ENCODE results near the gene NRAS.
A peak's percentile ranks its signal among the peaks of the same experiment; 100 is the strongest.

The NRAS gene

GRCh38 chr1:114741963-114742746, 25.6 kb upstream of the NRAS start:
- Mint-ChIP-seq H3K4me3 (no peak overlapping the region), H3K9me3 (no peaks in the 10 kb centered on the region), H3K27ac (no peak overlapping the region), H3K36me3 (peaks cover 100% of the 10 kb centered on the region), H3K4me1 (peaks cover 52% of the 10 kb centered on the region)
- DNase-seq (ENCODE audit: low spot score in 2 of 2) (no peak), ATAC-seq (no peak)

GRCh38 chr1:114740331-114740730, 23.8 kb upstream of the NRAS start:
- Mint-ChIP-seq H3K9me3 (no peaks in the 10 kb centered on the region), H3K4me3 (no peak overlapping the region), H3K4me1 (peaks cover 42% of the 10 kb centered on the region), H3K27ac (no peak overlapping the region), H3K36me3 (peaks cover 100% of the 10 kb centered on the region)
- DNase-seq (ENCODE audit: low spot score in 2 of 2) (no peak), ATAC-seq (no peak)

DNA sequence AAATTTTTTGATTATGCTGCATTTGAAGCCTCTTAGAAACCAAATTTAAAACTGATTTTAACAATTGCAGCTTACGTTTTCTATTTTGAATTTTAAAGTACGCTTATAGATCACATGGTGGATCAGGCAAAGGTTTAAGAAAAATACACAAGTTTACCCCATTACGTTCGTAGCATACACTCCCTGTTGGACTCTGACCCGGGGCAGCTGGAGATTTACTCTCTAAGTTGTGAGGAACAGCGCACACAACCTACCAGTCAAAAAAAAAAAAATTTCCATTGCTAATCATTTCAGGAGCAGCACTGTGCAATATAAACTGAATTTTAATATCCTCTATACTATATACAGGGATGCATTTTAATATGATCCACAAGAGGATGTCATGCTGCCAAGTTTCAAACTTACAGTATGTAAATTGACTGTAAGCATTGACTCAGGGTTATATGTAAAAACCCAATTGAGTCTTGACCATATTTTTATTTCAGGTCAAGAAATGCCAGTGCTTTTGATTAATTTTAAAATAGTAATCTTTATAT, 20.8 kb upstream of the NRAS start:
- Mint-ChIP-seq H3K9me3 (no peaks in the 10 kb centered on the region), H3K36me3 (peaks cover 100% of the 10 kb centered on the region), H3K27ac (no peak overlapping the region), H3K4me3 (no peak overlapping the region), H3K4me1 (peaks cover 22% of the 10 kb centered on the region)
- DNase-seq (ENCODE audit: low spot score in 2 of 2) (no peak), ATAC-seq (no peak)

DNA sequence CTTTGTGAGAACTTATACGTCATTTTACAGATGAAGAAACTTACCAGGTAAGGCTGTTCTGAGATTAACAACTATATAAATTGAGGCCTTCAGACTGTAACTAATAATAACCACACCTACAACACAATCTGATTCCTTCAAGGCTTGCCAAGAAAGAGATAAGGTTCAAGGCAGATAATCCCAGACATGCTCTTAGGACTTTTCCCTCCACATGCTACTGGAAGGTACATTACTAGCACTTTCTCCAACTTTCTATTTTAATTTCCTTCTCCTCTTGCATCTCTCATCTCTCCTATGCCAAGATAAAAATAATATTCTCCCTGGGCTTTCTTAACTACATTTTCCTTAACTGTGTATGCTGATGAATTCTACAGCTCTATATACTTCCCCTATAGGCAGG, 18.9 kb upstream of the NRAS start:
- Mint-ChIP-seq H3K9me3 (no peaks in the 10 kb centered on the region), H3K4me1 (peaks cover 8% of the 10 kb centered on the region)

DNA sequence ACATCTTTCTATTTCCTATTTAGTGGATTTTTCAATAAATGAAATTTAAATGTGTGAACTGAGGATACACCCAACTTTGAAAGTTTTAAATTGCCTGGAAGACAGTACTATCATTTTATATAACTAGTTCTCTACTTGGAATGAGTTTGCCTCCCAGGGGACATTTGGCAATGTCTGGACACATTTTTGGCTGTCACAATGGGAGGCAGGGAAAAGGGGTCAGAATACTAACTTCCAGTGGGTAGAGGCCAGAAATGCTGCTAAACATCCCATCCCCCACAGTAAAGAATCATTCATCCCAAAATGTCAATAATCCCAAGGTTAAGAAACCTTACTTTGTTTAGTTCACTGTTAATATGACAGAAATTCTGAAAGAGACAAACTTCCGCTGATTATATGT, 13.2 kb upstream of the NRAS start:
- Mint-ChIP-seq H3K4me3 (no peak overlapping the region), H3K9me3 (no peaks in the 10 kb centered on the region), H3K27ac (no peak overlapping the region), H3K36me3 (peaks cover 100% of the 10 kb centered on the region), H3K4me1 (no peaks in the 10 kb centered on the region)
- no peak for ATAC-seq
- DNase-seq (ENCODE audit: low spot score in 2 of 2) = no peak

More for the DNA sequence above, 18.9 kb upstream of the NRAS start:
- Mint-ChIP-seq H3K27ac (no peak overlapping the region), H3K4me3 (no peak overlapping the region), H3K36me3 (peaks cover 100% of the 10 kb centered on the region)
- ATAC-seq (no peak), DNase-seq (ENCODE audit: low spot score in 2 of 2) (no peak)

GRCh38 chr1:114728553-114728952, 12.0 kb upstream of the NRAS start:
- peaks cover 8% of the 10 kb centered on the region for H3K4me1 Mint-ChIP-seq
- DNase-seq (ENCODE audit: low spot score in 2 of 2) (no peak), ATAC-seq (no peak)
- no peak overlapping the region for H3K27ac Mint-ChIP-seq
- H3K4me3 Mint-ChIP-seq = no peak overlapping the region
- no peaks in the 10 kb centered on the region for H3K9me3 Mint-ChIP-seq
- peaks cover 100% of the 10 kb centered on the region for H3K36me3 Mint-ChIP-seq

GRCh38 chr1:114725230-114725629, 8.7 kb upstream of the NRAS start:
- no peak for DNase-seq (ENCODE audit: low spot score in 2 of 2)
- Mint-ChIP-seq H3K4me1 (peaks cover 8% of the 10 kb centered on the region), H3K36me3 (peaks cover 100% of the 10 kb centered on the region), H3K9me3 (no peaks in the 10 kb centered on the region), H3K4me3 (no peak overlapping the region), H3K27ac (peak overlapping the region; percentile 85)
- no peak for ATAC-seq

- no peak for DNase-seq (ENCODE audit: low spot score in 2 of 2)
- H3K36me3 Mint-ChIP-seq = peaks cover 100% of the 10 kb centered on the region
- H3K4me3 Mint-ChIP-seq = no peak overlapping the region
- peak overlapping the region; percentile 85 for H3K27ac Mint-ChIP-seq
- H3K9me3 Mint-ChIP-seq = no peaks in the 10 kb centered on the region
- peaks cover 13% of the 10 kb centered on the region for H3K4me1 Mint-ChIP-seq
- no peak for ATAC-seq
Observed at GRCh38 chr1:114723915-114724314, 7.3 kb upstream of the NRAS start.

- Mint-ChIP-seq H3K27ac (peak overlapping the region; percentile 85), H3K36me3 (peaks cover 100% of the 10 kb centered on the region), H3K4me3 (no peak overlapping the region), H3K9me3 (no peaks in the 10 kb centered on the region), H3K4me1 (peaks cover 16% of the 10 kb centered on the region)
- ATAC-seq (peak; percentile 58), DNase-seq (ENCODE audit: low spot score in 2 of 2) (no peak)
Observed at GRCh38 chr1:114723457-114723856, 6.9 kb upstream of the NRAS start.

- Mint-ChIP-seq H3K9me3 (no peaks in the 10 kb centered on the region), H3K36me3 (peaks cover 100% of the 10 kb centered on the region), H3K4me3 (no peak overlapping the region), H3K4me1 (peaks cover 21% of the 10 kb centered on the region), H3K27ac (peak overlapping the region; percentile 56)
- no peak for DNase-seq (ENCODE audit: low spot score in 2 of 2)
- no peak for ATAC-seq
Observed at GRCh38 chr1:114720492-114720891, 3.9 kb upstream of the NRAS start.

DNA sequence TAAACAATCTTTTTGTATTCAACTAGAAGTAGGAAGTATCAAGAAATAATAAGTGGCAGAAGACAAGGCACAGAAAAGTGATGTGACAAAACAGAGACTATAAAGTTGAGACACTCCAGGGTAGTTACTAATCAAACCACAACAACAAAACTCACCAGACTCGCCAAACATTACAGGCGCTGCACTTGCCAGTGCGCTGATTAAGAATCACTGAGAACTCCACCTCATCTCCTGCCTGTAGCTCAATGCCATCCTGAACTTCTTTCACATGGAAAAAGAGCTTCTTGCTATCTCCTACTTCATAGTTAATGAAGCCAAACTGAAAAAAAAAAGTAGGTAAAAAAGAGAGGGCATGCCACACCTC, 2.8 kb upstream of the NRAS start:
- ATAC-seq (no peak), DNase-seq (ENCODE audit: low spot score in 2 of 2) (no peak)
- no peaks in the 10 kb centered on the region for H3K9me3 Mint-ChIP-seq
- peak overlapping the region; percentile 56 for H3K27ac Mint-ChIP-seq
- no peak overlapping the region for H3K4me3 Mint-ChIP-seq
- peaks cover 97% of the 10 kb centered on the region for H3K36me3 Mint-ChIP-seq
- H3K4me1 Mint-ChIP-seq = peaks cover 21% of the 10 kb centered on the region

- peak; percentile 23 for ATAC-seq
- peaks cover 16% of the 10 kb centered on the region for H3K4me1 Mint-ChIP-seq
- H3K4me3 Mint-ChIP-seq = no peak overlapping the region
- peak overlapping the region; percentile 56 for H3K27ac Mint-ChIP-seq
- no peaks in the 10 kb centered on the region for H3K9me3 Mint-ChIP-seq
- peaks cover 97% of the 10 kb centered on the region for H3K36me3 Mint-ChIP-seq
- no peak for DNase-seq (ENCODE audit: low spot score in 2 of 2)
Observed at GRCh38 chr1:114718661-114719423, 2.3 kb upstream of the NRAS start.

GRCh38 chr1:114715952-114716303, 643 bp downstream of the NRAS start:
- no peaks in the 10 kb centered on the region for H3K9me3 Mint-ChIP-seq
- ATAC-seq = no peak
- DNase-seq (ENCODE audit: low spot score in 2 of 2) = no peak
- H3K27ac Mint-ChIP-seq = peak overlapping the region; percentile 100
- peaks cover 97% of the 10 kb centered on the region for H3K36me3 Mint-ChIP-seq
- H3K4me3 Mint-ChIP-seq = peak overlapping the region; percentile 94
- peaks cover 19% of the 10 kb centered on the region for H3K4me1 Mint-ChIP-seq

- DNase-seq (ENCODE audit: low spot score in 2 of 2) (no peak), ATAC-seq (no peak)
- H3K36me3 Mint-ChIP-seq = peaks cover 97% of the 10 kb centered on the region
- H3K4me3 Mint-ChIP-seq = no peak overlapping the region
- H3K27ac Mint-ChIP-seq = no peak overlapping the region
- no peaks in the 10 kb centered on the region for H3K9me3 Mint-ChIP-seq
- peaks cover 11% of the 10 kb centered on the region for H3K4me1 Mint-ChIP-seq
Observed at GRCh38 chr1:114712977-114713376, 3.6 kb downstream of the NRAS start.

DNA sequence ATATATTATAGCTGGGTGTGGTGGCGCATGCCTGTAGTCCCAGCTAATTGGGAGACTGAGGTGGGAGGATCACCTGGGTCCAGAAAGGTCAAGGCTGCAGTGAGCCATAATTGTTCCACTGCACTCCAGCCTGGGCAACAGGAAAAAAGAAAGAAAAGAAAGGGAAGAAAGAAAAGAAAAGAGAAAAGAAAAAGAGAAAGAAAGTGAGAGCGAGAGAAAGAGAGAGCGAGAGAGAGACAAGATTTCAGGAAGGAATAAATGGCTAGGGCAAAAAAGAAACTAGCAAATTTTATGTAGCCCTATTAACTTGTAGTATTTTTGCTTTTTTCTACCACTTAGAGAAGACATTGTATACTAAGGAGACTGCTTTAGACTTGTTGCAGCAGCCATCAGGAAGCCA, 6.2 kb downstream of the NRAS start:
- DNase-seq (ENCODE audit: low spot score in 2 of 2) (no peak), ATAC-seq (no peak)
- Mint-ChIP-seq H3K27ac (no peak overlapping the region), H3K4me3 (no peak overlapping the region), H3K4me1 (peaks cover 6% of the 10 kb centered on the region), H3K36me3 (peaks cover 98% of the 10 kb centered on the region), H3K9me3 (no peaks in the 10 kb centered on the region)

DNA sequence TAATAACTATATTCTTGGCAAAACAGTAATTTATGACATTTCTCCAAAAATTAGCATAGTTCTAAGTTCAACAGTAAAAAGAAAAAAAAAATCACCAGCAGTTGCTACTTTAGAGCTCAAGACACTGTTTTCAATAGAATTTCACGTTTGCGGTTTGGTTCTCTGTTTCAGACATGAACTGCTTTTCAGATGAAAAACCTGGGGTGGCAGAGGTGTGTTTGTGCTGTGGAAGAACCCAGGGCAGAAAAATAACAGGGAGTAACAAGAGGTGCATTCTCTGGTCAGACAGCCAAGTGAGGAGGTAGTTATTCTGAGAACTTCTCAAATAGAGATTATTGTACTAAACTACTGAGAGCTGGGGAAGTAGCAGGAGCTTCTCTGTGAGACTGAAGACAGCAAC, 9.0 kb downstream of the NRAS start:
- DNase-seq (ENCODE audit: low spot score in 2 of 2) (no peak), ATAC-seq (no peak)
- H3K27ac Mint-ChIP-seq = peak overlapping the region; percentile 7

More for the DNA sequence above, 9.0 kb downstream of the NRAS start:
- H3K36me3 Mint-ChIP-seq = peaks cover 81% of the 10 kb centered on the region
- no peak overlapping the region for H3K4me3 Mint-ChIP-seq
- H3K9me3 Mint-ChIP-seq = no peaks in the 10 kb centered on the region
- no peaks in the 10 kb centered on the region for H3K4me1 Mint-ChIP-seq
